NOMO-1 (cell line): ENCODE data around the gene SLC3A2.
A peak's percentile ranks its signal among the peaks of the same experiment; 100 is the strongest.

ENCODE experiments used
- DNase-seq, 2 experiments: peaks; one replicate each; lab custom pipeline; 2025; ENCODE audit not compliant: unreplicated experiment in 2 of 2; lab: John Stamatoyannopoulos, UW

SLC3A2 gene

DNA sequence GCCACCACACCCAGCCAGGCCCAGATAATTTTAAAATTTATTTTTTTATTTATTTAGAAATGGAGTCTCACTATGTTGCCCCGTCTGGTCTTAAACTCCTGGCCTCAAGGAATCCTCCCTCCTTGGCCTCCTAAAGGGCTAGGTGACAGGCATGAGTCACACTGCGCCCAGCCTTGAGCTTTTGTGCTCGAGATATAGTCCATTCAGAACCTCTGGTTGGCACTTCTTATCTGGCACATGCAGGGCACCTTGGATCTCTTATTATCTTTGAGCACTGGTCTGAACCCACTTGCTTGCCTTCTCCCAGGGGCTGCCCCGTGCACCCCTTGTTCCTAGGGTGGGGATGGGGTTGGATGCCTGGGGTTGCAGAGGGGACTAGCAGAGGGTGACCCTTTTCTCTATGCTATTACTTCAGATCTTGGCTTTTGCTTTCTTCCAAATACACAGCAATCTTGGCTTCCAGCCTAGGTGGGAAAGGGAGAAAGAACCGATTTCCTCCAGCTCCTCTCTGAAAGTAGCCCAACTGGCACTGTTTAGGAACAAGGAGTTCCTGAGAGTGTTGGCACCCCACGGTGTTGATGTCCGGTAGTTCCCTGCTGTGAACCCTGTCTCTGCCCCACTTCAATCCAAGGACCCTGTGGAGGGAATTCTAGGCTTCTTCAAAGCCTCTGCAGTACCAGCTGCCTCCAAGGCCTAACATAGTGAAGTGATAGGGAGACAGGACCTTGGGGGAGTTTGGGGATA, 1.3 kb upstream of the SLC3A2 start:
- DNase-seq, result no peak

DNA sequence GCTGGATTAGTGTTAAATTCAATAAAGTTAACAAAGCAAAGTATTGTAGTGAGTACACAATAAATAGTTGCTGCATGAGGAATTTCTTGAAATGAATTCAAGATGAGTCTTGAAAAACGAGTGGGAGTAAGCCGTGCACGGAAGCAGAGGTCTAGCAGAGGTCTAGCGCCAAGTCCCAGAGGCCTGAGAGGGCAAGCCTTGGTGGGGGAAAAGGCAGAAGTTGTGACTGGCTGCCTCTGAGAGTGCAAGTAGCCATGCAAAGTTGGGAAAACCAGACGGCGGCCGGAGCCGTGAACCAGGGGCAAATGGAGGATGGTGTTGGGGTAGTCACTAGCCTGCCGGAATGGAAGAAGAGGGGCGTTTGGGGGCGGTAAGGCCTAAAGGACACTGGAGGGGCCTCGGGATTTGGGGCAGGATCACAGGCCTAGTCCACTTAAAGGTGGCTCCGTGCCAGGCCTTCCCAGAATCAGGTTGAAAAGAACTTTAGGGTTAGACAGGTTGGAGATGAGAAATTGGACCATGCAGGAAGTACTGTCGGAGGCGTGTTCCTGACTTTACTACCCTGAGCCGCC, 379 bp upstream of the SLC3A2 start:
- peak; percentile 32 to 67 for DNase-seq

GRCh38 chr11:62881579-62882430, 1.1 kb downstream of the SLC3A2 start:
- peak; percentile 94 to 95 for DNase-seq

GRCh38 chr11:62882431-62882749, 1.7 kb downstream of the SLC3A2 start:
- no peak for DNase-seq

GRCh38 chr11:62882788-62883501, 2.2 kb downstream of the SLC3A2 start:
- no peak for DNase-seq

GRCh38 chr11:62883673-62884072, 3.0 kb downstream of the SLC3A2 start:
- no peak for DNase-seq

GRCh38 chr11:62885137-62885750, 4.5 kb downstream of the SLC3A2 start:
- no peak for DNase-seq

DNA sequence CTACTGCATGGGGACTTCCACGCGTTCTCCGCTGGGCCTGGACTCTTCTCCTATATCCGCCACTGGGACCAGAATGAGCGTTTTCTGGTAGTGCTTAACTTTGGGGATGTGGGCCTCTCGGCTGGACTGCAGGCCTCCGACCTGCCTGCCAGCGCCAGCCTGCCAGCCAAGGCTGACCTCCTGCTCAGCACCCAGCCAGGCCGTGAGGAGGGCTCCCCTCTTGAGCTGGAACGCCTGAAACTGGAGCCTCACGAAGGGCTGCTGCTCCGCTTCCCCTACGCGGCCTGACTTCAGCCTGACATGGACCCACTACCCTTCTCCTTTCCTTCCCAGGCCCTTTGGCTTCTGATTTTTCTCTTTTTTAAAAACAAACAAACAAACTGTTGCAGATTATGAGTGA, 7.7 kb downstream of the SLC3A2 start:
- DNase-seq, result no peak

DNA sequence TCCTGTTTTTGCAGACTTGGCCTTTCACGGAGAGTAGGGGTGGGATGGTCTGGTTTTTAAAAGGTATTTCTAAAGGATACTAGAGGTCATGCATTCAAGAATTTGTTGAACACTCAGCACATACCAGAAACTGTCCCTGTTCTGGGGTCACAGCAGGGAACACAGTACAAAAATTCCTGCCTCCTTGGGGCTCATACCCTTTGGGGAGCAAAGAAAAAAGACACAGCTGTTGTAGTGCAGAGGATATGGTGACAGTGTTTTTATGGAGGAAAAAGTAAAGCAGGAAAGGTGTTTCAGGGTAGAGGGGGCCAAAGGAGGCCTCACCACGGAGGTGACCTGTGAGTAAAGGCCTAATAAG, 8.4 kb downstream of the SLC3A2 start:
- no peak for DNase-seq

- no peak for DNase-seq
Measured at GRCh38 chr11:62889484-62890437, 9.1 kb downstream of the SLC3A2 start.

- DNase-seq, result no peak
Measured at GRCh38 chr11:62892077-62892922, 11.6 kb downstream of the SLC3A2 start.

GRCh38 chr11:62895501-62895900, 14.8 kb downstream of the SLC3A2 start:
- no peak for DNase-seq

DNA sequence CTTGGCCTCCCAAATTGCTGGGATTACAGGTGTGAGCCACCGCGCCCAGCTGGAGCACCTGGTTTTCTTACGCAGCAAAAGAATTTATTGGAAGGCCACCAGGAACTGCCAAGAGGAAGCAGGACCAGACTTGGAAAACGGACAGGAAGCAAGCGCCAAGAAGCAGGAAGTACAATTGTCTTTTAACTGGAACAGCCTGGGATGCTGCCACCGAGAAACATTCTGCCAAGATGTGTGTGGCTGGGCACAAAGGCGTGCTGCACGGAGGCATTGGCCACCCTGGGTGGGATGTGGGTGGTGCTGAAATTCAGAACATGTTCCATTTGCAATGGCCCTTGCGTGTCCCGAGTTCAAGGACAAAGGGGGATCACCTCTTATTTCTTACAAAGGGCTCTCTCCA, 15.4 kb downstream of the SLC3A2 start:
- DNase-seq, result no peak

DNA sequence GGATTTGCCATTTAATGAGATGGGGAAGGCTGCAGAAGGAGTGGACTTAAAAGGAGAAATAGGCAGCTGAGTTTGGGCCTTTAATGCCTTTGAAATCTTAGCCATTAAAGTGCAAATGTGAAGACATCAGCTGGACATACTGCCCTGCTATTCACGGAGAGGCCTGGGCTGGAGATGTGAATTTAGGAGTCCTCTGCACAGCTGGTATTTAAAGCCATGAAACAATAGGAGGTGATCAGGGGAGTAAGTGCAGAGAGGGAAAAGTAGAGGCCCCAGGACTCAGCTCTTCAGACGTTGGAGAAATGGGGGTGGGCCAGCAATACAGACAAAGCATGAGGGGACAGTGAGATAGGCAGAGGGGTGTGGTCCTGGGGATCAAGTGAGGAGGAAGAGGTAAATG, 16.6 kb downstream of the SLC3A2 start:
- no peak for DNase-seq

DNA sequence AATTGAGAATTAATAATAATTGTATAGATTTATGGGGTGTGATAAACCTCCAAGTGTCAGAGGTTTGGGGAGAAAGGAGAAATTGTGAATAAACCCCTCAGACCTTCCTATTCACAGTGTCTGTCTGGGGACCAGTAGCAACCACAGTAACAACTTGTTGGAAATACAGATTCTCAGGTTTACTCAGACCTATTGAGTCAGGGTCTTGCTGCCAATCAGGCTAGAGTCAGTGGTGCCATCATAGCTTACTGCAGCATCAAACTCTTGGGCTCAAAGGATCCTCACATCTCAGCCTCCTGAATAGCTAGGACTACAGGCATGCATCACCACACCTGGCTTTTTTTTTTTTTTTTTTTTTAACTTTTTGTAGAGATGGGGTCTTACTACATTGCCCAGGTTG, 17.3 kb downstream of the SLC3A2 start:
- no peak for DNase-seq

GRCh38 chr11:62902932-62903331, 22.2 kb downstream of the SLC3A2 start:
- DNase-seq, result no peak

- DNase-seq, result no peak
Measured at GRCh38 chr11:62905296-62905695, 24.6 kb downstream of the SLC3A2 start.

GRCh38 chr11:62905927-62906531, 25.3 kb downstream of the SLC3A2 start:
- peak; percentile 36 to 44 for DNase-seq
